Neural progenitor cell (in vitro differentiated cells): ENCODE measurements around the gene GPR42. TPM values are rescaled to one million over a fixed set of nuclear protein-coding genes. Genes with fewer than 3 reads are reported as not detected.
"Not testable (repeated sequence)": the region's sequence is repeated elsewhere in the genome, so short reads cannot be mapped to it uniquely, and the experiment has no call there.

Source experiments
- DNase-seq: peaks from one replicate; pipeline ENCODE4 v3.0.0-alpha.2; 2016; ENCODE audit warnings: low spot score
- H2AFZ ChIP-seq: fragments of 200-600 bp; sonication (generic); replicated peaks from 2 replicates; pipeline ENCODE4 v1.6.1; 2016; ENCODE audit warnings: antibody characterized with exemption
- H3F3A ChIP-seq: fragments of 200-600 bp; sonication (generic); 2 replicates; pipeline ENCODE4 v1.6.1; 2016; ENCODE audit warnings: antibody characterized with exemption, low read depth
- H3K27ac ChIP-seq: fragments of 200-600 bp; sonication (generic); 2 replicates; pipeline ENCODE4 v1.5.1; 2016; ENCODE audit warnings: mild to moderate bottlenecking
- H3K27me3 ChIP-seq: fragments of 200-600 bp; sonication (generic); 2 replicates; pipeline ENCODE4 v1.6.1; 2016; ENCODE audit warnings: mild to moderate bottlenecking, moderate library complexity
- H3K36me3 ChIP-seq: fragments of 200-600 bp; sonication (generic); 2 replicates; pipeline ENCODE4 v1.5.1; 2016
- H3K4me1 ChIP-seq: fragments of 200-600 bp; sonication (generic); 2 replicates; pipeline ENCODE4 v1.6.1; 2016; ENCODE audit warnings: mixed run types
- H3K4me2 ChIP-seq: fragments of 200-600 bp; sonication (generic); 2 replicates; pipeline ENCODE4 v1.6.1; 2016
- H3K4me3 ChIP-seq: fragments of 200-600 bp; sonication (generic); 2 replicates; pipeline ENCODE4 v1.5.1; 2016
- H3K79me2 ChIP-seq: fragments of 200-600 bp; sonication (generic); 2 replicates; pipeline ENCODE4 v1.6.1; 2016; ENCODE audit warnings: low read depth
- H3K9ac ChIP-seq: fragments of 200-600 bp; sonication (generic); 2 replicates; pipeline ENCODE4 v1.6.1; 2016
- H3K9me3 ChIP-seq: fragments of 200-600 bp; sonication (generic); 2 replicates; pipeline ENCODE4 v1.5.1; 2016; ENCODE audit warnings: low read depth
- H4K20me1 ChIP-seq: fragments of 200-600 bp; sonication (generic); 2 replicates; pipeline ENCODE4 v1.6.1; 2016; ENCODE audit warnings: low read depth
- H3K27ac Mint-ChIP-seq: 3 replicates; pipeline ENCODE4 v1.8.0; 2021; ENCODE audit warnings: mixed read lengths
- H3K27me3 Mint-ChIP-seq: 2 replicates; pipeline ENCODE4 v1.8.0; 2022; ENCODE audit warnings: low read depth, mild to moderate bottlenecking, inconsistent platforms, moderate library complexity, mixed read lengths; ENCODE audit not compliant: insufficient read depth
- H3K36me3 Mint-ChIP-seq: 3 replicates; pipeline ENCODE4 v1.8.0; 2021; ENCODE audit warnings: mixed read lengths
- H3K4me1 Mint-ChIP-seq: 3 replicates; pipeline ENCODE4 v1.8.0; 2021; ENCODE audit warnings: mixed read lengths
- H3K4me3 Mint-ChIP-seq: 3 replicates; pipeline ENCODE4 v1.8.0; 2021; ENCODE audit warnings: mild to moderate bottlenecking, moderate library complexity, mixed read lengths
- H3K9me3 Mint-ChIP-seq: 3 replicates; pipeline ENCODE4 v1.8.0; 2020; ENCODE audit warnings: mixed read lengths
- CTCF ChIP-seq: fragments of 200-600 bp; sonication (generic); IDR thresholded peaks from 2 replicates; pipeline ENCODE4 v1.5.1; 2017; ENCODE audit warnings: antibody characterized with exemption, mild to moderate bottlenecking
- EZH2 ChIP-seq: fragments of 200-600 bp; sonication (generic); IDR thresholded peaks from 2 replicates; pipeline ENCODE4 v1.6.1; 2017; ENCODE audit warnings: antibody characterized with exemption, mild to moderate bottlenecking, moderate library complexity
- EZH2phosphoT487 ChIP-seq: fragments of 200-600 bp; sonication (generic); IDR thresholded peaks from 2 replicates; pipeline ENCODE4 v1.6.1; 2017; ENCODE audit warnings: antibody characterized with exemption
- total RNA-seq: library from RNA; depleted of rRNA; stranded (reverse); fragments of >200 nt; gene quantifications from 2 replicates; pipeline ENCODE4 v1.2.3, GENCODE V29; 2015; ENCODE audit warnings: low replicate concordance

The GPR42 gene
- total RNA-seq, 1 donor from 2014 or later: not detected

- Histone ChIP-seq H3K9me3 (no peaks in the 10 kb centered on the region), H3K27ac (no peak overlapping the region), H3K4me2 (no peak overlapping the region), H3F3A (no peaks in the 10 kb centered on the region), H3K4me3 (no peak overlapping the region), H4K20me1 (no peaks in the 10 kb centered on the region), H3K79me2 (no peaks in the 10 kb centered on the region), H3K36me3 (no peaks in the 10 kb centered on the region), H3K27me3 (no peaks in the 10 kb centered on the region), H2AFZ (no peak overlapping the region), H3K9ac (no peak overlapping the region), H3K4me1 (no peaks in the 10 kb centered on the region)
- Mint-ChIP-seq H3K27me3 (peaks cover 12% of the 10 kb centered on the region), H3K4me3 (no peak overlapping the region), H3K4me1 (no peaks in the 10 kb centered on the region), H3K27ac (no peak overlapping the region), H3K9me3 (peaks cover 12% of the 10 kb centered on the region), H3K36me3 (no peaks in the 10 kb centered on the region)
- TF ChIP-seq CTCF (no peak), EZH2 (no peak), EZH2phosphoT487 (no peak)
- DNase-seq: no peak
Observed at GRCh38 chr19:35378356-35378755, 7.5 kb downstream of the GPR42 start.

- H3K9ac ChIP-seq, H3K4me2 ChIP-seq, H3K27ac ChIP-seq, H2AFZ ChIP-seq, H3K79me2 ChIP-seq, H3K27ac Mint-ChIP-seq, H3K27me3 Mint-ChIP-seq, H3K9me3 ChIP-seq, DNase-seq, H3K4me1 ChIP-seq, H3K4me1 Mint-ChIP-seq, H3K27me3 ChIP-seq, H3K36me3 ChIP-seq, H3K4me3 ChIP-seq, H4K20me1 ChIP-seq, H3F3A ChIP-seq, H3K36me3 Mint-ChIP-seq, H3K4me3 Mint-ChIP-seq: not testable (repeated sequence)
- H3K9me3 Mint-ChIP-seq: peaks cover 15% of the 10 kb centered on the region
Observed at GRCh38 chr19:35379545-35379944, 8.7 kb downstream of the GPR42 start.

GRCh38 chr19:35379992-35380391 lies 9.1 kb downstream of the GPR42 start:
- H3F3A ChIP-seq: no peaks in the 10 kb centered on the region
- Mint-ChIP-seq H3K9me3 (peaks cover 18% of the 10 kb centered on the region), H3K4me1 (no peaks in the 10 kb centered on the region), H3K36me3 (peaks cover 2% of the 10 kb centered on the region), H3K4me3 (no peak overlapping the region), H3K27me3 (peaks cover 8% of the 10 kb centered on the region), H3K27ac (no peak overlapping the region)
- no peaks in the 10 kb centered on the region for H3K79me2 ChIP-seq
- H4K20me1 ChIP-seq: no peaks in the 10 kb centered on the region
- TF ChIP-seq EZH2phosphoT487 (no peak), CTCF (no peak), EZH2 (no peak)
- no peak for DNase-seq
- H3K4me3 ChIP-seq: no peak overlapping the region
- no peaks in the 10 kb centered on the region for H3K27me3 ChIP-seq
- H3K36me3 ChIP-seq: no peaks in the 10 kb centered on the region
- no peak overlapping the region for H3K9ac ChIP-seq
- no peak overlapping the region for H3K4me2 ChIP-seq
- no peak overlapping the region for H3K27ac ChIP-seq
- H3K4me1 ChIP-seq: no peaks in the 10 kb centered on the region
- H3K9me3 ChIP-seq: peaks cover 4% of the 10 kb centered on the region
- H2AFZ ChIP-seq: no peak overlapping the region

GRCh38 chr19:35380450-35381124 lies 9.7 kb downstream of the GPR42 start:
- Histone ChIP-seq H3K9ac (no peak overlapping the region), H2AFZ (no peak overlapping the region), H3K9me3 (peaks cover 8% of the 10 kb centered on the region), H3K27ac (no peak overlapping the region), H3K4me3 (no peak overlapping the region), H3K4me1 (no peaks in the 10 kb centered on the region), H3K79me2 (no peaks in the 10 kb centered on the region), H3K27me3 (no peaks in the 10 kb centered on the region), H3K4me2 (no peak overlapping the region), H3F3A (no peaks in the 10 kb centered on the region), H4K20me1 (no peaks in the 10 kb centered on the region), H3K36me3 (no peaks in the 10 kb centered on the region)
- no peak for TF ChIP-seq EZH2phosphoT487
- TF ChIP-seq EZH2: no peak
- no peak for TF ChIP-seq CTCF
- Mint-ChIP-seq H3K9me3 (peaks cover 18% of the 10 kb centered on the region), H3K4me1 (no peaks in the 10 kb centered on the region), H3K27me3 (peaks cover 6% of the 10 kb centered on the region), H3K4me3 (no peak overlapping the region), H3K36me3 (peaks cover 2% of the 10 kb centered on the region), H3K27ac (no peak overlapping the region)
- DNase-seq: no peak
